Colonic mucosa (tissue), 4 donors: ENCODE data around the gene HERC4. TPM values are rescaled to one million over a fixed set of nuclear protein-coding genes. Genes with fewer than 3 reads are reported as not detected.
"Not testable (repeated sequence)": the region's sequence is repeated elsewhere in the genome, so short reads cannot be mapped to it uniquely, and the experiment has no call there.

Experiments used
- DNase-seq: peaks from one replicate; pipeline ENCODE4 v3.0.0-alpha.2; 2020
- H3K27ac ChIP-seq: fragments of 200-600 bp; one replicate; pipeline ENCODE4 v1.8.0; 2021
- H3K27me3 ChIP-seq: fragments of 200-600 bp; one replicate; pipeline ENCODE4 v1.8.0; 2021
- H3K36me3 ChIP-seq: fragments of 200-600 bp; one replicate; pipeline ENCODE4 v1.8.0; 2021
- H3K4me1 ChIP-seq: fragments of 200-600 bp; one replicate; pipeline ENCODE4 v1.8.0; 2021; ENCODE audit warnings: mild to moderate bottlenecking
- H3K4me3 ChIP-seq: fragments of 200-600 bp; one replicate; pipeline ENCODE4 v1.8.0; 2021
- H3K9ac ChIP-seq, 2 donors: one replicate each; pipeline ENCODE4 v1.7.0; 2013; ENCODE audit warnings: control low read depth in 2 of 2, low read depth in 2 of 2, low read length in 2 of 2
- H3K9me3 ChIP-seq: fragments of 200-600 bp; one replicate; pipeline ENCODE4 v1.8.0; 2021
- intact Hi-C: fragments of 100-400 bp; cut with DNase I; formaldehyde crosslinking; loops from one replicate; pipeline ENCODE4 v1.14.1; 2022
- total RNA-seq, 2 donors: library from RNA; stranded (reverse); fragmentation: NEBNext Ultra II Directional in 1 of 2; extraction: Animal tissue kit (Norgen Biotek cat#: 25700) in 1 of 2; gene quantifications; one replicate each; pipeline ENCODE4 v1.2.1, GENCODE V29; 2021
- TF ChIP-seq, protein P1 (sequence below): fragments of 200-600 bp; IDR thresholded peaks from one replicate; pipeline ENCODE4 v1.8.0; 2022; ENCODE audit warnings: antibody characterized with exemption, mild to moderate bottlenecking
- donor health status: healthy.
- donor health status: DM: no; HTN: no; CAD: no.
- donor health status: DM: no; HTN: no; CAD: no.

The HERC4 gene
- total RNA-seq, 2 donors from 2014 or later: 35.3 to 51.5 TPM

- intact Hi-C loops: loop anchor here (2.0 kb wide), 1 partner anchor 76 kb away; no protein-coding TSS in a partner anchor
- Histone ChIP-seq H3K27me3 (no peaks in the 10 kb centered on the region), H3K9me3 (no peaks in the 10 kb centered on the region), H3K9ac (no peak overlapping the region), H3K36me3 (no peaks in the 10 kb centered on the region), H3K4me1 (no peaks in the 10 kb centered on the region), H3K27ac (no peak overlapping the region), H3K4me3 (no peak overlapping the region)
- TF ChIP-seq, protein P1, sequence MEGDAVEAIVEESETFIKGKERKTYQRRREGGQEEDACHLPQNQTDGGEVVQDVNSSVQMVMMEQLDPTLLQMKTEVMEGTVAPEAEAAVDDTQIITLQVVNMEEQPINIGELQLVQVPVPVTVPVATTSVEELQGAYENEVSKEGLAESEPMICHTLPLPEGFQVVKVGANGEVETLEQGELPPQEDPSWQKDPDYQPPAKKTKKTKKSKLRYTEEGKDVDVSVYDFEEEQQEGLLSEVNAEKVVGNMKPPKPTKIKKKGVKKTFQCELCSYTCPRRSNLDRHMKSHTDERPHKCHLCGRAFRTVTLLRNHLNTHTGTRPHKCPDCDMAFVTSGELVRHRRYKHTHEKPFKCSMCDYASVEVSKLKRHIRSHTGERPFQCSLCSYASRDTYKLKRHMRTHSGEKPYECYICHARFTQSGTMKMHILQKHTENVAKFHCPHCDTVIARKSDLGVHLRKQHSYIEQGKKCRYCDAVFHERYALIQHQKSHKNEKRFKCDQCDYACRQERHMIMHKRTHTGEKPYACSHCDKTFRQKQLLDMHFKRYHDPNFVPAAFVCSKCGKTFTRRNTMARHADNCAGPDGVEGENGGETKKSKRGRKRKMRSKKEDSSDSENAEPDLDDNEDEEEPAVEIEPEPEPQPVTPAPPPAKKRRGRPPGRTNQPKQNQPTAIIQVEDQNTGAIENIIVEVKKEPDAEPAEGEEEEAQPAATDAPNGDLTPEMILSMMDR: no peak
- DNase-seq: no peak
These were observed 5.9 kb upstream of the HERC4 start for GRCh38 chr10:68080853-68081431.

DNA sequence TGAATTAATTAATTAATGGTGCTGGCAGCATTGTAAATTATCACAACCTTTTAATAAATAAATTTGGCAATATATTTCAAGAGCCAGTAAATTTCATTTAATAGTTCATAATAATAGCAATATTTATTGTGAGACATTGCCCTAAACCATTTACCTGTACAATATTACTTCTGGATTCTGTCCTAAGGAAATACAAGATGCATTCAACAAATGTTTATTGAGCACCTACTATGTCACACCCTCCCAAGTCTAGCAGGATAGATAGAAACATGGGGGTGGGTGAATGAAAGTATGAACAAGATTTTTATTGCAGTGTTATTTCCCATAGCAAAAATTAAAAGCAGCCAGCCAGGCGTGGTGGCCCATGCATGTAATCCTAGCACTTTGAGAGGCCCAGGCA lies 4.4 kb upstream of the HERC4 start:
- Histone ChIP-seq H3K4me1 (no peaks in the 10 kb centered on the region), H3K4me3 (no peak overlapping the region), H3K9me3 (no peaks in the 10 kb centered on the region), H3K27me3 (no peaks in the 10 kb centered on the region), H3K36me3 (no peaks in the 10 kb centered on the region), H3K9ac (no peak overlapping the region), H3K27ac (no peak overlapping the region)
- no peak for DNase-seq
- TF ChIP-seq, protein P1: no peak
- intact Hi-C loops: loop anchor here (10.0 kb wide), 1 partner anchor 195 kb away; the partner anchor contains the start of gene SIRT1

DNA sequence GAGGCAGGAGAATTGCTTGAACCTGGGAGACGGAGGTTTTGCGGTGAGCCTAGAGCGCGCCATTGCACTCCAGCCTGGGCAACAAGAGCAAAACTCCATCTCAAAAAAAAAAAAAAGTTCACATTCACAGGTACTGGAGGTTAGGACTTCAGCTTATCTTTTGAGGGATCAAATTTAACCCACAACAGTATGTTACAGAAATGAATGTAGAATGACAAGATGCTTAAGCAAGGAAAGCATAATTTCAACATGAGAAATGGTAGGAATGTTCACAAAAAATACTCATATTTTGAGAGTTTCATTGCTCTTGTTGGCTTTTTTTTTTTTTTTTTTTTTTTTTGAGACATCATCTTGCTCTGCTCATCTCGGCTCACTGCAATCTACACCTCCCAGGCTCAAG lies 1.9 kb upstream of the HERC4 start:
- Histone ChIP-seq H3K9me3 (no peaks in the 10 kb centered on the region), H3K27me3 (no peaks in the 10 kb centered on the region), H3K4me3 (no peak overlapping the region), H3K27ac (no peak overlapping the region), H3K4me1 (peaks cover 9% of the 10 kb centered on the region), H3K9ac (no peak overlapping the region), H3K36me3 (no peaks in the 10 kb centered on the region)
- no peak for DNase-seq
- intact Hi-C loops: loop anchor here (10.0 kb wide), 1 partner anchor 192 kb away; the partner anchor contains the start of gene SIRT1
- TF ChIP-seq, protein P1: no peak

- intact Hi-C loops: loop anchor here (10.0 kb wide), 1 partner anchor 191 kb away; the partner anchor contains the start of gene SIRT1
- not testable (repeated sequence) for H3K4me3 ChIP-seq, H3K9me3 ChIP-seq, H3K9ac ChIP-seq, H3K36me3 ChIP-seq, H3K4me1 ChIP-seq, DNase-seq, H3K27me3 ChIP-seq
- H3K27ac ChIP-seq: peak overlapping the region; percentile 99
These were observed 998 bp upstream of the HERC4 start for GRCh38 chr10:68076081-68076480.

- H3K9ac ChIP-seq: no peak overlapping the region
- H3K27ac ChIP-seq: peak overlapping the region; percentile 99
- TF ChIP-seq, protein P1: no peak
- no peak for DNase-seq
- no peaks in the 10 kb centered on the region for H3K36me3 ChIP-seq
- intact Hi-C loops: loop anchor here (10.0 kb wide), 1 partner anchor 191 kb away; the partner anchor contains the start of gene SIRT1
- no peaks in the 10 kb centered on the region for H3K27me3 ChIP-seq
- no peaks in the 10 kb centered on the region for H3K9me3 ChIP-seq
- H3K4me3 ChIP-seq: peak overlapping the region; percentile 85
- peaks cover 9% of the 10 kb centered on the region for H3K4me1 ChIP-seq
These were observed 494 bp upstream of the HERC4 start for GRCh38 chr10:68075550-68076004.
